Fibroblast of skin of abdomen (primary cell): ENCODE data around the gene NCAPG2.
"Not testable (repeated sequence)": the region's sequence is repeated elsewhere in the genome, so short reads cannot be mapped to it uniquely, and the experiment has no call there.

ENCODE experiments used
- DNase-seq: peaks from one replicate; pipeline ENCODE4 v3.0.0-alpha.2; 2013

Gene NCAPG2

DNA sequence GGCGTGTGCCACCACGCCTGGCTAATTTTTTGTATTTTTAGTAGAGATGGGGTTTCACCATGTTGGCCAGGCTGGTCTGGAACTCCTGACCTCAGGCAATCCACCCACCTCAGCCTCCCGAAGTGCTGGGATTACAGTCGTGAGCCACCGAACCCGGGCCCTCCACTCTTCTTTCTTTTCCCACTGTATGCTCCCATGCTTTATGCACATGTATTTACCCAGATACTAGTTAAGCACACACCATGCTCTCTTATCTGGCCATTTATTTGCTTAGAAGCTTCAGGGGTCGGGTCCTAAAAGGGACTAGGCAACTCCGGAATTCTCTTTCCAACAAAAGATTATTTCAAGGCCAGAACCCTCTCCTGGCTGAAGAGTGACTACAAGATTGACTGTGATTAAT, 78.3 kb downstream of the NCAPG2 start:
- DNase-seq, result not testable (repeated sequence)

DNA sequence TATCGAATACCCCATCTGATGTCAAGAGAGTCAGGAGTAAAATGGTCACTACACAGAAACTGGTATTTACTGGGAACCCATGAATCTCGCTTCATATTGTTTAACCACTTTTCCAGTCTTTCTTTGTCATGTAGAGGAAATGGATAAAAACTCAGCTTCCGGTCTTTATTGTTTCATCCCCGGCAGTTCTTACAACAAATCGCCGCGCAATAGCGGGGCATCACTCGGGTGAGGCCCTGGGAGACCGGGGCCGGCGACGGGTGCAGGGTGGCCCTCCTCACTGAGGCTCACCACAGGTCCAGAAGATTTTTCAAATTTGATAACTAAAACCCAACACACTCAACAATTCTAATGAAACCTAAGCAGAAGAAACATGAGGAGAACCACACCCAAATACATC, 81.4 kb downstream of the NCAPG2 start:
- DNase-seq, result no peak

DNA sequence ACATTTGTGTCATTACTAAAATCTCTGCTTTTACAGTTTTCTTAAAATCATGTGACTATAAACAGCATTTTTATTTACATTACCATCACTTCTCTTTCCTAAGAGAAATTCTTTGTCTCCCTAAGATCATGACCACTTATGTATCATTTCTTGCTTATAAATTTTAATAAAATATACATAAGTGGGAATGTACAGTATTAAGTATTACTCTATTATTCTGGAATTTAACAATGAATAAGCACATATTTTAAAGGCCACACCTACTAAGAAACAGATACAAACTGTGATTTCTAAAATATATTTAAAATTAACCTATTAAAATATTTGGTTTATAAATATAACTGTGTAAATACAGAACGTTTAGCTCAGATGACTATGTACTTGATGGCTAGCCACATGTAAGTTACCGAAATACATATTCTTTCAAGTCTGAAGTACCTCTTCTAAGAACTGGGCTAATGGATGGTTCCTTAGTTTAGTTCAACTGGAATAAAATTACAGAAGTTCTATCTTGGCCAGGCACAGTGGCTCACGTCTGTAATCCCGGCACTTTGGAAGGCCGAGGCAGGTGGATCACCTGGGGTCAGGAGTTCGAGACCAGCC, 83.7 kb downstream of the NCAPG2 start:
- DNase-seq, result no peak

DNA sequence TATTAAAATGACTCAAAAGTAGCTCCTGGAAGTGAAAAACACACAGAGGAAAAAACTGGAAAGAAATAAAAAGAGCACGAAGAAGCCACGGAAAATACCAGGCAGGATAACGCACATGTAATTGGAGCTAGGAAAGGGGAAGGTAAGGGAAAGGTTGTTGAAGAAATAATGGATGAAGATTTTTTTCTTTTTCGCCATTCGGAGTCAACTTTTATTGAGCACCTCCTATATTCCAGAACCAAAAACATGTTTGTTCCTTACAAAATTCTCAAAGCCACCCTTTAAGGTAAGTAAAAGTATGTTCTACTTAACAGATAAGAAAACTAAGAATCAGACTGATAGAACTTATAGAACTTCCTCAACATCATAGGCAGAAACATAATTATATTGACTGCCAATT, 84.2 kb downstream of the NCAPG2 start:
- DNase-seq, result no peak

DNA sequence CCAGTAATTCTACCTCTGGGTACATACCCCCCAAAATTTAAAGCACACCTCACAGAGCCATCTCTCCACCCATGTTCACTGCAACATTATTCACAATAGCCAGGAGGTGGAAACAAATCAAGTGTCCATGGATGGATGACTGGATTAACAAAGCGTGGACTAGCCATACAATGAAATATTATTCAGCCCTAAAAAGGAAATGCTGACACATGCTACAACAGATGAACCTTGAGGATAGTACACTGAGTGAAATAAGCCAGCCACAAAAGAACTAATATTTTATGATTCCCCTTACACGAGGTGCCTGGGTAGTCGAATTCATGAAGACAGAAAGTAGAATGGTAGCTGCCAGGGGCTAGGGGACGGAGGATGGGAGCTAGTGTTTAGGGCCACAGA, 85.9 kb downstream of the NCAPG2 start:
- no peak for DNase-seq

DNA sequence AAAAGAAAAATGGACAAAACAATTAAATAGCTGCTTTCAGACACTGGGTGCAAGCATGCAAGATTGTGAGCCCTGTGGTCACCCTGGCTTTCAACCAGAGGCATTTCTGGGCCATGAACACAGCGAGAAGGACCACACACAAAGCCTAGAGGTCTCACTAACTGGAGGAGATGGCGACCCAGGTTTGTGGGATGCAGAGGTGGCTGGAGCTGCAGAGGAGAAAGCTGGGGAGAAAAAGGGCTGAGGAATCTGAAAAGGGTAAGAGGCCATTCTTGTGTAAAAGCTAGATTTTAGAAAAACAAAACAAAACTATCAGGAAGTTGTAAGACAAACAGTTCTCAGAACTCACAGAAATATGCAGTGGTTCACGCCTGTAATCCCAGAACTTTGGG, 86.9 kb downstream of the NCAPG2 start:
- peak; percentile 58 for DNase-seq

DNA sequence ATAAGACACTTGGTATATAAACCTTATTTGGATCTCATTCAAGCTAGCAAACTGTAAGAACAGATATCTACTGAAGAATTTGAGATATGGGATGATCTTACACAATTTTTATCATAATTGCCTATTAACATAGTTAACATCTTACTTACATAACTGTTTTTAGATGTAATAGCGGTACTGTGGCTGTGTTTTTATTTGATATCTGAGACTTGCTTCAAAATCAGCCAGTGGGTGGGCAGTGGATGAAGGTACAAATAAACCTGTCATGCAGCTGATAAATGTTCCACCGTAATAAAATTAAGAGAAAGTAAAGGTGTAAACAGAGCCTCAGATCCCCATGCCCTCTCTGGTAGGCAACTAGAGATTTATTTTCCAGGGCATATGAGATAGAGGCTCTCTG, 88.6 kb downstream of the NCAPG2 start:
- DNase-seq, result no peak

DNA sequence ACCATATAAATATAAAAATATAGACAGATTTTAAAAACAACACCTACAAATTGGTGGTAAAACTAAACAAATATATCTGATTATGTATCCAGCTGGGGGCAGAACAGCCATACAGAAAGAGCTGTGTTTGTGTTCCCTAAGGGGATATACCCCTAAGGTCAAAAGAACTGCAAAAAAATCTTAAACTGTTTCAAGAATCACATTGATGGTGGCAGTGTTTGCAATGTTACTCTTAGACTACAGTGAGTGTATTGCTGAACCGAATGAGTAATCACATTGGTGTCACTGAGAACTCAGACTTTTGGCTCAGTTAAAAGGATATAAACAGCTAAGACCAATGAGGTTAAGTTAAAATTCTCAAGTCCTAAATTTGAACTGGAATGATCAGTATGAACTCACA, 89.9 kb downstream of the NCAPG2 start:
- DNase-seq, result peak; percentile 45

DNA sequence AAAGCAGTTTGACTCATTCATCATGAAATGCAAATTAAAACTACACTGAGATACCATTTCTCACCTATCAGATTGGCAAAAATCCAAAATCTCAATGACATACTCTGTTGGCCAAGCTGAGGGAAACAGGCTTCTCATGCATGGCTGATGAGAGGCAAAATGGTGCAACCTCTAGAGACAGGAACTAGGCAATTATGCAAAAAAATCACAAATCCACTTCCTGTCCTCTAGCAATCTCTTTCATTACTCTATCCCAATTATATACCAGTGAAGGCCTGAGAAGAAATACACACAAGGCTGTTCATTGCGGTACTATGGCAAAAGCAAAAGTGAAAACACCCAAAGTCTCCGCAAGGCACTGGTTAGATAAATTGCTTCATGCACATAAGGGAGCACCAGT, 91.1 kb downstream of the NCAPG2 start:
- no peak for DNase-seq

DNA sequence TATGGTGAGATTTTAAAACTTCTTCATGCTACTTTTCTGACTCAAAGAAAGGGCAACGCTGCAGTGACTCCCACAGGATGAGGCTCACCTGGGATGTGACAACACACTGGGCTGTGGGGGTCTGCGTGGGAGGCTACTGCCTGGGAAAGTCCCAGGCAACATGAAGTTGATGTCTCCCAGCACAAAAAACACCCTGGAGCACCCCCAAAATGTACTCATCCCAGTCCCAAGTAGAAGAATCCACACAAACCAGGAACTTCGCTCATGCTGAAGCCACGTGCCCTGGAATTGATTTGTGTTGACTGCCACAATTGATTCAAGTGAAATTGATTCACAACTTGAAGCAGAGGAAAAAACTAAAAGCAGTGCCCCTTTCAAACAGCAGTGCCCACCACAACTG, 92.1 kb downstream of the NCAPG2 start:
- DNase-seq, result no peak

DNA sequence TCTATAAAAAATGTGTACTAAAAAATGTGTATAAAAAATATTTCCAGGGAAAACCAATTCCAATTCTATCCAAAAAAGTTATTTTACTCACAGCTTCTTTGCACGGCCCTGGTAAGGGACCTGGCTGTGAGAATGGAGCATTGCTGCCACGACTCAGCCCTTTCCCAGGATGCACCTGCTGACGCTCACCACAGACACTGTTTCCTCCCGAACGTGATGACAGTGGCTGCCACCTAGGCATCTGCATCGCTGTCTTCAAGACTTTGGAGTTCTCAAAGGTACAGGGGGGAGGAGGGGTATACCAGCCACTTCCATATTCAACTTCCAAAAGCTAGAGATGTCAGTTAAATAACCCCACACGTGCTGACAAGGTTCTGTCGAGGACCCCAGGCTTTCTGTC, 93.1 kb downstream of the NCAPG2 start:
- DNase-seq, result no peak

DNA sequence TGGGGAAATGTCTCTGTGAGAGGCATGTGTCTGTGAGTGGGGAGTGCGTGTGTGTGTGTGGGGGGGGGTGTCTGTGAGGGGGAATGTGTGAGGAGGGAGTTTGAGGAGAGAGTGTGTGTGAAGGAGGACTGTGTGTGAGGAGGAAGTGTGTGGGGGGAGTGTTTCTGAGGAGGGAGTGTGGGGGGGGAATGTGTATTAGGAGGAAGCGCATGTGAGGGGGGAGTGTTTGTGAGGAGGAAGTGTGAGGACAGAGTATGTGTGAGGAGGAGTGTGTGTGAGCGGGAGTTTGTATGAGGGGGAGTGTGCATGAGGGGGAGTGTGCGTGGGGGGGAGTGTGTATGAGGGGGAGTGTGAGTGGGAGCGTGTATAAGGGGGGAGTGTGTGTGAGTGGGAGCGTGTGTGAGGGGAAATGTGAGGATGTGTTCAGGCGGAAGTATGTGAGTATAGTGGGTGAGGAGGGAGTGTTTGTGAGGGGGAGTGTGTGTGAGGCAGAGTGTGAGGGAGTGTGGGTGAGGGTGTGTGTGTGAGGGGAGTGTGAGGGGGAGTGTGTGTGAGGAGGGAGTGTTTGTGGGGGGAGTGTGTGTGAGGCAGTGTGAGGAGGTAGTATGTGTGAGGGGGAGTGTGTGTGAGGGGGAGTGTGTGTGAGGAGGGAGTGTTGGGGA, 95.2 kb downstream of the NCAPG2 start:
- DNase-seq, result no peak

DNA sequence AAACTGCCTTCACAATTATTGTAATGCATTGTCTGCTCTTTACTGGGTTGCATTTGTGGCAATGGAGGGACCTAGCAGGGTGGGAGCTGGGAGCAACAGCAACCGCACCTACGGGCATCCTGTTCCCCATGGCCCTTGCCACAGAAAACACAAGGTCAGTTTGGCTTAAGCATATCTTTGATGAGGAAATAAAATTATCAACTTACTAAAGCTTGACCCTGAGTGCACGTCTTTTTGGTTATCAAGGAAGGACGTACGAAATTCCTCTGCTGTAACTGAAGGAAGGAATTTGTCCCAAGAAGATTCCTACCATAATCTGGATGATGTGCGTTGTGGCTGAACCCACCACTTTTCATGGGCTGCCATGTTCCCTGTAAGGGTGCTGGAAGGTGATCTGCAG, 97.0 kb downstream of the NCAPG2 start:
- DNase-seq, result no peak

DNA sequence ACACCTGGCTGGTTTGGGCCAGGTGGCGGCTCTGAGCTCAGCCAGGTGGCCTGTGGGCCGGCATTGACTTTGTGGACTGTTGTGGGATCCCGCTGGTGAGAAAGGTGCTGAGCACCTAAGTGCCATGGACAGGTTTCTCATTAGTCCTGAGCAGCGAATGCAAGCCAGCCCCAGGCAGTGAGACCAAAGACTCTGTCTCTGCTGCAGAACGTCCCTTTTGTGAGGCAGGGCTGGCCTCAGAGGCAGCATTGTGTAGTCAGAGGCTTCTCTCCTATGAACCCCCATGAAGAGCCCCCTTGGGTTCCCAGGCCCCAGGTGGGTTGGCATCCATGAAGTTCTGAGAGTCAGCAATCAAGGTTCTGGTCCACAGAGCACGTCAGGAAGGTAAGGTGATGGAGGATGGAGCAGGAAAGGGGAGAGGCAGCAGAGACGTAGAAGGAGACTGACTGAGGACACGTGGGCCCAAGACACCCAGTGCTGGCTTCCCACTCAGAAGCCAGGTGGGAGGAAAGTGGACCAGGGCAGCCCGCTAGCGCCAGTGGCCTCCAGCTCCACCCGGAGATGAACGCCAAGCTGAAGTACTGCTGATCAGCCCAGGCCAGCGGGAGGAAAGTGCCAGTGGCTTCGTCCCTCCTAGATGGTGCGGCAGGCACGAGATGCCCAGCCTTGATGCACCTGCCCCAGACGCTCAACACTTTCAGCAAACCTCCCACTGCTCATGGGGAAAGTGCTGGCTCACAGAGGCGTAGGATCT, 97.8 kb downstream of the NCAPG2 start:
- DNase-seq, result no peak

DNA sequence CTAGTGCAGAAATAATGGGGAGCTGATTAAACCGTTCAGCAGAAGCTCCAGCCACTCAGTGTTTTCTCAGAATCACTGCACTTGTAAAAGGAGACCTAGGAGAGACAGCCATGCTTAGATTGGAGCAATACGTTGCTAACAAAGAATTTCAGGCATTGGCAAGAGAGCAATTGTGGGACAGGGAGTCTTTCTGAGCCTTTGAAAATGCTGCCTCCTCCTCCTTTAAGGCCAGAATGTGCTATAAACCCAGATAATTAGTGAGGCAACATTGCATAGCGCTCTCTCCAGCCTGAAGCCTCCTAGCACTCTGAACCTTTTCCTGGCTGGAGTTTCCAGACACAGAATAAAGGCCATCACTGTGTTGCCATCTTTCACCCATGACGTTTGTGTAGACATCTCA, 98.5 kb downstream of the NCAPG2 start:
- DNase-seq, result peak; percentile 7

DNA sequence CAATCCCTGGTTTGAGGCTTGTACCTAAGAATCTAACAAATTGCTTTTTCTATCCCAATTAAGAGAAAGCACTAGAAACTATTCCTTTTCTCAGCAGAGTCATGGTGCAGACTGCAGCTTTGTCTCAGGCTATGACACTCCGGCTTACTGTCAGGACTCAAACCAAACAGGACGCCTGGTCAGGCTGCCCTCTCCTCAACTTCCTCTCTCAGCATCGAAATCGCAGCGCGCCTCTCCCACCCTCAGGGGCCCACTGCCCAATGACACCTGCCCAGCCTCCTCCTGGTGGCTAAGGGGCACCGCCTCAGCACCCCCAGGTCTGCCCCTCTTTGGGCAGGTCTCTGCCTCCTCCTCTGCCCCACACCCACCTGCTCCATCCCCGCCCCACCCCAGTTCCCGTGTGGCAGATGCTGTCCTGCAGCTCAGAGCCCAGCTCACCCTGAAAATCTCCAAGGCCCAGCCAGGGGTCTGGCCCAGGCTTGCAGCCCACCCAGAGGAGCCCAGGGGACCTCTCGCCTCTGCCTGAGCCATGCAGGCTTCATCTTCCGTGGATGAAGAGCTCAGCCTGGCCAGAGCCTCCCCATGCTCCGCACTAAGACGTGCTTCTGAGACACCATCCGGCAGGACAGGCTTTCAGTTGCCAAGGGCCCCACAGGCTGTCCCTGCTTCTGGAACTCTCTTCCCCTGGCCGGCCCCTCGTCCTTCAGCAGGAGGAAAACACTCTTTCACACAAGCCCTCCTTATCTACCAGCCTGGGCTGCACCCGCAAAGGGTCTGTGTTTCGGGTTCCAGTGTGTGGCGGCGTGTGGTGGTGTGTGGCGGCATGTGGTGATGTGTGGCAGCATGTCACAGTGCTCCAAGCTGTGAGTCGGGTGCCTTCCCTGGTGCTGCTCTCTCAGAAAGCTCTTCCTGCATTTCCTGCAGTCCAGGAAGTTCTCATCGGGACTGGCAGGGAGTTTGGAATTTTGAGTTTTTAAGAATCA, 100.5 kb downstream of the NCAPG2 start:
- no peak for DNase-seq

DNA sequence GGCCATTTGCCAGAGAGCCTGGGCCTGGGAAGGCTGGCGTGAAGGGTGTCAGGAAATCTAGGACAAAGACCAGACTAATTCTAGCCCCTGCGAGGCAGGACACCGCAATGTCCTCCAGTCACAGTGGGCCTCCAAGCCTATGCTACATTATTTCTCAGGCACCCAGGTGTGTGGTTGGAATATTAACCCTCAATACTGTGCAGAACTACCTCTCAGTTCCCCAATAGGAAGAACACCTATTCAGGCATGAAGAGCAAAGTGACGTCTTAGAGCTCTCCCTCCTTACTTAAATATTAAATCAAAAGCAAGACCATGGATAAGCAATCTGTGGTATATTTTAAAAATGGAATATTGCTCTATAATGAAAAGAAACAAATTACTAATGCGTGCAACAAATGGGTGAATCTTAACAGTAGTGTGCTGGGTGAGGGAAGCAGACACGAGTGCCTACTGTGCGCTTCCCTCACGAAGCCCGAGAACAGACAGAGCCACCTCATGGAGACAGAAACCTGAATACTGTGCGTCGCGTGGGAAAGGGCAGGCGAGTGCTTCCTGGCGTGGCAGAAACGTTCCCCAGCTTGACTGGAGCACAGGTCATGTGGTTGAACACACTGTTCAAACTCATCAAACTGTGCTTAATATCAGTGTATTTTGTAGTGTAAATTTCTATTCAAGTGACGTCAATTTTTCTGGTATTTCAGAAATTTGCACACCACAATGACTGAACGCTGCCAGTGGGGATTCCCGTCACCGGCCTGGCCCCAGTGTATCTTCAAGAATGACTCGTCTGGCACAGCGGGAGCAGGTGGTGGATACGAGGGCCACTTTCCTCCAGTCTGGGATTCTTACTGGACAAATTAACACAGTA, 101.5 kb downstream of the NCAPG2 start:
- no peak for DNase-seq

DNA sequence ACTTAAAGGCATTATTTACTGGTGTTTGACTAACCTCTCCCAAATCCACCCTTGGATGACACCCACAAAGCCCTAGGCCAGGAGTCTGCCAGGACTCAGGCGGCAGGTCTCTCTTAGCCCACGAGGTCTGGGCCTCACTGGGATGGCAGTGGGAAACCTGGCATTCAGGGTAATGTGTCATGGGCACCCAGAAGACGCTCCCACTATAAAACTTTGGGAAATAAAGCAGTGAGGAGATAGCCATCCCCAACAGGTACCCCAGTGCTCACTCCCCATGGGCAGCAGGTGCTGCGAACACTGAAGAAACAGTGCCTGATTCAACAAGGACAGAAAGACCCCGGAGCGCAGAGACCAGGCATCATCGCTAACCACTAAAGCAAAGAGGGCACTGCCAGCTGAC, 102.6 kb downstream of the NCAPG2 start:
- DNase-seq, result no peak

DNA sequence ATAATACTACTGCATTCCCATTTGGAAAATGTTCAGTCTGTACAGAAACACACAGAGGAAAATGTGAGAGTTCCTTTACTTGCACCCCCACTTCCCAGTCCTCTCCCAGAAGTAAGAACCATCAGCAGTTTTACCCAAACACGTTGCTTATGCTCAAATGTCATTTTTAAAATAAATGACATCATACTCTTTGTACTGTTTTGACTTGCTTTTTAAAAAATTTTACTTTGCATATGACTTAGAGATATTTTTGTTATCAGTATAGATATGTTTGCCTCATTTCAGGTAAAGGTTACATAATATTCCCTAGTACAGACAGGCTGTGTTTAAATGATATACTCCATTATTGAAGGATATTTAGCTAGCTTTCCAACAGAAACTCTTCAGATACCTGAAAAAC, 103.5 kb downstream of the NCAPG2 start:
- DNase-seq, result no peak

DNA sequence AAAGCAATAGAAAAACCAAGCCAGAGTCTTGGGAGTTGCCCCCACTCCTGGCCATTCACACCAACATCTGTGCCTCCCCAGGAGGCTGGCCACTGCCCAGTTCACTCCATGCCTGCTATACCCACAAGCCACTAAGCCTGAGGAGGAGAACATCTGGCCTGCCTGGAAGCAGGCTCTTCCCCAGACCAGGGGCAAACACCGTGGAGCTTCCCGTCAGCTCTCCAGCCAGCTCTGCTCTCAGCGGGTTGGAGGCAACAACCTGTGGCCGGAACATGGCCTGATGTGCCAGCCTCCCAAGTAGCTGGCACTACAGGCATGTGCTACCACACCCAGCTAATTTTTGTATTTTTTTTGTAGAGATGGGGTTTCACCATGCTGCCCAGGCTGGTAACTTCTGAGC, 107.9 kb downstream of the NCAPG2 start:
- no peak for DNase-seq

DNA sequence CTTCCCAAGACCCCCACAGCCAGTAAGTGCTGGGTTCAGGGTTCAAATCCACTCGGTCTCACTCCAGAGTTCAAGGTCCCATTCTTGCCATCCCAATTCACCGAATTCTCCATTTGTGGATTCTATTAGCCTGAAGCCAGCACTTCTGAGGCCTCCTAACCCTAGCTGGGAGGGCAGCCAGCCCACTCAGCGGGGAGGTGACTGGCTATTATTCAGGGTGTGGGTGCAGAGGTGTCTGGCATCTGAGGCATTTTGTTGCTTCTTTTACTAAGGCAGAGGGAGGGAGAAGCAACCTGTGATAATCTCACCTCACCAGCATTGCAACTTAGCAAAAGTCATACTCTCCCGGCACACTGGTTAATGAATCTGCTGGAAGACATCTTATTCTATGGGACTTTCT, 108.3 kb downstream of the NCAPG2 start:
- DNase-seq, result no peak

DNA sequence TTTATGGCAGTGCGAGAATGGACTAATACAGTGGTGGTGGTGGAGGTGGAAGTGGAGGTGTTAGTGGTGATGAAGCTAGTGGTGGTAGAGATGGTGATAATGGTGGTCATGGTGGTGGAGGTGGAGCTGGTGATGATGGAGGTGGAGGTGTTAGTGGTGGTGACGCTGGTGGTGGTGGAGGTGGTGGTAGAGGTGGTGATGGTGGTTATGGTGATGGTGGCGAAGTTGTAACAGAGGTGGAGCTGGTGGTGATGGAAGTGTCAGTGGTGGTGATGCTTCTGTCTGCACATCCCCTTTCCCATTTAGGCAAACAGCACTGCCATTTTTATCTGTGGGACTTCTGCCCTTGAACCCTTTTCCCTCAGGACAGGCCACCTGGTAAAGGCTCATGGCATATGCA, 109.5 kb downstream of the NCAPG2 start:
- peak; percentile 9 for DNase-seq
